Ovary (tissue), 3 donors: ENCODE results near the gene OXTR.

ENCODE experiments used
- CTCF ChIP-seq, 3 donors: fragments of 450-650 bp in 2 of 3; fragments of 200-600 bp in 1 of 3; IDR thresholded peaks; one replicate each; pipeline versions ENCODE4 v1.5.1 to v1.8.0; 2016 to 2022; ENCODE audit warnings: antibody characterized with exemption in 3 of 3, mild to moderate bottlenecking in 1 of 3
- EP300 ChIP-seq: sonication (generic); formaldehyde crosslinking; IDR thresholded peaks from one replicate; pipeline ENCODE4 v1.6.1; 2017; ENCODE audit warnings: antibody characterized with exemption
- POLR2A ChIP-seq: fragments of 450-650 bp; IDR thresholded peaks from one replicate; pipeline ENCODE4 v1.6.1; 2017; ENCODE audit warnings: antibody characterized with exemption, mild to moderate bottlenecking, moderate library complexity
- donor health status: DM: no; HTN: no; CAD: no.

GRCh38 chr3:8760506-8760905, 8.9 kb downstream of the OXTR start:
- no peak for TF ChIP-seq POLR2A
- TF ChIP-seq CTCF (IDR thresholded peaks at IDR 0.05), result no peak
- TF ChIP-seq EP300, result no peak
